Measurements from ENCODE around the gene UQCRC2. TPM values are rescaled to one million over a fixed set of nuclear protein-coding genes. Genes with fewer than 3 reads are reported as not detected.

UQCRC2 gene
- total and polyA plus RNA-seq, 2 donors from 2014 or later, result 199 to 314 TPM

GRCh38 chr16:22005746-22006145 lies 52.6 kb downstream of the UQCRC2 start:
- Histone ChIP-seq H3K36me3 (ENCODE audit: control insufficient read depth in 2 of 3, insufficient read depth in 3 of 3, low read length in 3 of 3) (no peaks in the 10 kb centered on the region), H3K9ac (ENCODE audit: low read length in 3 of 3) (no peak overlapping the region), H3K9me3 (ENCODE audit: control insufficient read depth in 2 of 3, insufficient read depth in 1 of 3, low read length in 3 of 3) (no peaks in the 10 kb centered on the region), H3K27me3 (ENCODE audit: control insufficient read depth, insufficient read depth, low read length) (no peaks in the 10 kb centered on the region), H3K27ac (ENCODE audit: low read depth in 2 of 2, low read length in 2 of 2) (no peak overlapping the region), H3K4me3 (ENCODE audit: low read length in 3 of 3) (no peak overlapping the region), H3K4me1 (ENCODE audit: control insufficient read depth in 2 of 3, insufficient read depth in 2 of 3, low read depth in 1 of 3, low read length in 3 of 3) (peaks cover 0 to 11% (median 0%) of the 10 kb centered on the region in 3 donors)
- FAIRE-seq (no peak), DNase-seq (no peak)
- intact Hi-C loops (cut with DNase I), result loop anchor here (5.0 kb wide), 1 partner anchor 72 kb away; no protein-coding TSS in a partner anchor
- no peak for TF ChIP-seq CTCF (IDR thresholded peaks at IDR 0.05; ENCODE audit: borderline replicate concordance, extremely low read depth, insufficient read depth)

GRCh38 chr16:22006636-22007035 lies 53.5 kb downstream of the UQCRC2 start:
- Histone ChIP-seq H3K4me1 (ENCODE audit: control insufficient read depth in 2 of 3, insufficient read depth in 2 of 3, low read depth in 1 of 3, low read length in 3 of 3) (peaks cover 0 to 8% (median 0%) of the 10 kb centered on the region in 3 donors), H3K27ac (ENCODE audit: low read depth in 2 of 2, low read length in 2 of 2) (no peak overlapping the region), H3K27me3 (ENCODE audit: control insufficient read depth, insufficient read depth, low read length) (no peaks in the 10 kb centered on the region), H3K9me3 (ENCODE audit: control insufficient read depth in 2 of 3, insufficient read depth in 1 of 3, low read length in 3 of 3) (no peaks in the 10 kb centered on the region), H3K36me3 (ENCODE audit: control insufficient read depth in 2 of 3, insufficient read depth in 3 of 3, low read length in 3 of 3) (no peaks in the 10 kb centered on the region), H3K9ac (ENCODE audit: low read length in 3 of 3) (no peak overlapping the region), H3K4me3 (ENCODE audit: low read length in 3 of 3) (peak overlapping the region in 2 of 3 donors; percentile 48 to 79)
- FAIRE-seq (no peak), DNase-seq (no peak)
- TF ChIP-seq CTCF (IDR thresholded peaks at IDR 0.05; ENCODE audit: borderline replicate concordance, extremely low read depth, insufficient read depth), result no peak
- intact Hi-C loops (cut with DNase I), result loop anchor here (5.0 kb wide), 1 partner anchor 71 kb away; no protein-coding TSS in a partner anchor

- intact Hi-C loops (cut with DNase I), result loop anchor here (5.0 kb wide), 1 partner anchor 70 kb away; no protein-coding TSS in a partner anchor
- H3K4me3 ChIP-seq (ENCODE audit: low read length in 3 of 3), result peak overlapping the region; percentile 47 to 79 (median 48)
- peaks cover 0 to 8% (median 0%) of the 10 kb centered on the region in 3 donors for H3K4me1 ChIP-seq (ENCODE audit: control insufficient read depth in 2 of 3, insufficient read depth in 2 of 3, low read depth in 1 of 3, low read length in 3 of 3)
- FAIRE-seq, result no peak
- H3K27me3 ChIP-seq (ENCODE audit: control insufficient read depth, insufficient read depth, low read length), result no peaks in the 10 kb centered on the region
- H3K9me3 ChIP-seq (ENCODE audit: control insufficient read depth in 2 of 3, insufficient read depth in 1 of 3, low read length in 3 of 3), result no peaks in the 10 kb centered on the region
- H3K27ac ChIP-seq (ENCODE audit: low read depth in 2 of 2, low read length in 2 of 2), result no peak overlapping the region
- H3K9ac ChIP-seq (ENCODE audit: low read length in 3 of 3), result peak overlapping the region in 2 of 3 donors; percentile 6 to 48
- TF ChIP-seq CTCF (IDR thresholded peaks at IDR 0.05; ENCODE audit: borderline replicate concordance, extremely low read depth, insufficient read depth), result no peak
- no peak for DNase-seq
- no peaks in the 10 kb centered on the region for H3K36me3 ChIP-seq (ENCODE audit: control insufficient read depth in 2 of 3, insufficient read depth in 3 of 3, low read length in 3 of 3)
Measured at GRCh38 chr16:22007159-22007508, 54.0 kb downstream of the UQCRC2 start.

All from kidney (tissue), 14 donors.